Dermis microvascular lymphatic vessel endothelial cell (primary cell): ENCODE results near the gene HOMER3. TPM values are rescaled to one million over a fixed set of nuclear protein-coding genes. Genes with fewer than 3 reads are reported as not detected.
"Not testable (repeated sequence)": the region's sequence is repeated elsewhere in the genome, so short reads cannot be mapped to it uniquely, and the experiment has no call there.

Experiments used
- DNase-seq, 2 donors: peaks; one replicate each; pipeline versions ENCODE4 v3.0.0 to v3.0.0-alpha.2; 2010; ENCODE audit warnings: low read depth in 2 of 2
- total RNA-seq: library from RNA; depleted of rRNA; stranded (reverse); fragments of >200 nt; gene quantifications from 2 replicates; pipeline ENCODE4 v1.2.1, GENCODE V29; 2014

HOMER3 gene
- total RNA-seq, 1 donor from 2014 or later, result 96.2 TPM

GRCh38 chr19:18902519-18902918 lies 38.5 kb downstream of the HOMER3 start:
- DNase-seq, result not testable (repeated sequence)

- no peak for DNase-seq
These were observed 39.5 kb downstream of the HOMER3 start for GRCh38 chr19:18901491-18901890.

GRCh38 chr19:18900700-18901481 lies 40.1 kb downstream of the HOMER3 start:
- no peak for DNase-seq

- no peak for DNase-seq
These were observed 41.1 kb downstream of the HOMER3 start for GRCh38 chr19:18899624-18900560.

- DNase-seq, result no peak
These were observed 42.2 kb downstream of the HOMER3 start for GRCh38 chr19:18898607-18899408.

- no peak for DNase-seq
These were observed 42.9 kb downstream of the HOMER3 start for GRCh38 chr19:18898081-18898606.

GRCh38 chr19:18897094-18898029 lies 43.7 kb downstream of the HOMER3 start:
- no peak for DNase-seq

- no peak for DNase-seq
These were observed 44.6 kb downstream of the HOMER3 start for GRCh38 chr19:18896421-18896841.

GRCh38 chr19:18895824-18896341 lies 45.1 kb downstream of the HOMER3 start, which contains the start of gene CERS1:
Gene CERS1 (minus strand): TSS chr19:18896158. CDS start chr19:18896072, 86 bp downstream.
- DNase-seq, result peak in 1 of 2 donors; percentile 45

GRCh38 chr19:18895038-18895823 lies 45.8 kb downstream of the HOMER3 start:
- DNase-seq, result peak; percentile 22 to 61

GRCh38 chr19:18894254-18895037 lies 46.6 kb downstream of the HOMER3 start:
- DNase-seq, result no peak

GRCh38 chr19:18893587-18894253 lies 47.3 kb downstream of the HOMER3 start:
- no peak for DNase-seq

GRCh38 chr19:18889949-18890745 lies 50.9 kb downstream of the HOMER3 start:
- no peak for DNase-seq

- no peak for DNase-seq
These were observed 54.0 kb downstream of the HOMER3 start for GRCh38 chr19:18886972-18887371.

- no peak for DNase-seq
These were observed 57.3 kb downstream of the HOMER3 start for GRCh38 chr19:18883526-18884304.

- DNase-seq, result no peak
These were observed 59.5 kb downstream of the HOMER3 start for GRCh38 chr19:18881491-18881890.
